ENCODE results near the gene UFM1.
"Not testable (repeated sequence)": the region's sequence is repeated elsewhere in the genome, so short reads cannot be mapped to it uniquely, and the experiment has no call there.

Gene UFM1
- total RNA-seq = 117 to 123 reads per million in 2 donors

GRCh38 chr13:38349390-38350113 is at the start of gene UFM1:
Gene UFM1 (plus strand): TSS chr13:38349851. CDS start chr13:38349920, 69 bp downstream.
- peak; percentile 78 for DNase-seq

GRCh38 chr13:38301236-38301635 is 48.4 kb upstream of the UFM1 start:
- DNase-seq = no peak

GRCh38 chr13:38303816-38304320 is 45.8 kb upstream of the UFM1 start:
- no peak for DNase-seq

- no peak for DNase-seq
Observed at GRCh38 chr13:38308736-38309135, 40.9 kb upstream of the UFM1 start.

GRCh38 chr13:38309397-38309796 is 40.3 kb upstream of the UFM1 start:
- DNase-seq = no peak

- not testable (repeated sequence) for DNase-seq
Observed at GRCh38 chr13:38311175-38311574, 38.5 kb upstream of the UFM1 start.

- DNase-seq = no peak
Observed at GRCh38 chr13:38316129-38316528, 33.5 kb upstream of the UFM1 start.

- DNase-seq = no peak
Observed at GRCh38 chr13:38321654-38322053, 28.0 kb upstream of the UFM1 start.

- DNase-seq = no peak
Observed at GRCh38 chr13:38325426-38325825, 24.2 kb upstream of the UFM1 start.

- no peak for DNase-seq
Observed at GRCh38 chr13:38328699-38329098, 21.0 kb upstream of the UFM1 start.

- no peak for DNase-seq
Observed at GRCh38 chr13:38334845-38335244, 14.8 kb upstream of the UFM1 start.

GRCh38 chr13:38338089-38338488 is 11.6 kb upstream of the UFM1 start:
- DNase-seq = no peak

- no peak for DNase-seq
Observed at GRCh38 chr13:38340624-38341023, 9.0 kb upstream of the UFM1 start.

GRCh38 chr13:38341149-38341692 is 8.4 kb upstream of the UFM1 start:
- DNase-seq = no peak

GRCh38 chr13:38346764-38347163 is 2.9 kb upstream of the UFM1 start:
- no peak for DNase-seq

- DNase-seq = no peak
Observed at GRCh38 chr13:38348861-38349389, 726 bp upstream of the UFM1 start.

- DNase-seq = peak; percentile 32
Observed at GRCh38 chr13:38350114-38350617, 515 bp downstream of the UFM1 start.

GRCh38 chr13:38355595-38356119 is 6.0 kb downstream of the UFM1 start:
- DNase-seq = no peak

GRCh38 chr13:38358684-38359083 is 9.0 kb downstream of the UFM1 start:
- no peak for DNase-seq

GRCh38 chr13:38361542-38362262 is 12.1 kb downstream of the UFM1 start:
- DNase-seq = no peak

- no peak for DNase-seq
Observed at GRCh38 chr13:38363219-38363618, 13.6 kb downstream of the UFM1 start.

- not testable (repeated sequence) for DNase-seq
Observed at GRCh38 chr13:38363746-38364145, 14.1 kb downstream of the UFM1 start.

GRCh38 chr13:38365661-38366060 is 16.0 kb downstream of the UFM1 start:
- DNase-seq = no peak

All from T-helper 9 cell (primary cell).